OCI-LY1 (cell line): ENCODE measurements around the gene VAV2.

Experiments
- CTCF ChIP-seq: fragments of 200-600 bp; sonication (generic), shearing (Covaris generic); IDR thresholded peaks from 2 replicates; pipeline ENCODE4 v1.5.1; 2017; ENCODE audit warnings: mild to moderate bottlenecking, antibody characterized with exemption, low read length, moderate library complexity, mixed read lengths
- EZH2 ChIP-seq: fragments of 200-600 bp; sonication (generic), shearing (Covaris generic); IDR thresholded peaks from 2 replicates; pipeline ENCODE4 v1.8.0; 2017; ENCODE audit warnings: borderline replicate concordance, mixed run types, mild to moderate bottlenecking, antibody characterized with exemption, low read length, moderate library complexity, mixed read lengths

GRCh38 chr9:134010310-134011173 is 18.4 kb upstream of the VAV2 start:
- no peak for TF ChIP-seq CTCF
- TF ChIP-seq EZH2: no peak
